Measurements from ENCODE around the gene KLF7.

KLF7 gene

GRCh38 chr2:207142461-207142860 is 23.3 kb downstream of the KLF7 start:
- DNase-seq (ENCODE audit: extremely low read depth, low read depth), result no peak
- H3K4me3 ChIP-seq (replicated peaks; ENCODE audit: low read depth, low read length), result no peak overlapping the region
- no peak for TF ChIP-seq CTCF (IDR thresholded peaks at IDR 0.05; ENCODE audit: low read depth, low read length, missing control alignments)

GRCh38 chr2:207141386-207141785 is 24.4 kb downstream of the KLF7 start:
- no peak for TF ChIP-seq CTCF (IDR thresholded peaks at IDR 0.05; ENCODE audit: low read depth, low read length, missing control alignments)
- DNase-seq (ENCODE audit: extremely low read depth, low read depth), result no peak
- no peak overlapping the region for H3K4me3 ChIP-seq (replicated peaks; ENCODE audit: low read depth, low read length)

GRCh38 chr2:207140265-207140664 is 25.5 kb downstream of the KLF7 start:
- no peak for TF ChIP-seq CTCF (IDR thresholded peaks at IDR 0.05; ENCODE audit: low read depth, low read length, missing control alignments)
- DNase-seq (ENCODE audit: extremely low read depth, low read depth), result no peak
- no peak overlapping the region for H3K4me3 ChIP-seq (replicated peaks; ENCODE audit: low read depth, low read length)

GRCh38 chr2:207139552-207139951 is 26.2 kb downstream of the KLF7 start:
- no peak for TF ChIP-seq CTCF (IDR thresholded peaks at IDR 0.05; ENCODE audit: low read depth, low read length, missing control alignments)
- no peak overlapping the region for H3K4me3 ChIP-seq (replicated peaks; ENCODE audit: low read depth, low read length)
- DNase-seq (ENCODE audit: extremely low read depth, low read depth), result no peak

- no peak for DNase-seq (ENCODE audit: extremely low read depth, low read depth)
- no peak for TF ChIP-seq CTCF (IDR thresholded peaks at IDR 0.05; ENCODE audit: low read depth, low read length, missing control alignments)
- H3K4me3 ChIP-seq (replicated peaks; ENCODE audit: low read depth, low read length), result no peak overlapping the region
Measured at GRCh38 chr2:207138627-207139297, 27.0 kb downstream of the KLF7 start.

GRCh38 chr2:207137596-207138337 is 28.0 kb downstream of the KLF7 start:
- no peak overlapping the region for H3K4me3 ChIP-seq (replicated peaks; ENCODE audit: low read depth, low read length)
- TF ChIP-seq CTCF (IDR thresholded peaks at IDR 0.05; ENCODE audit: low read depth, low read length, missing control alignments), result no peak
- no peak for DNase-seq (ENCODE audit: extremely low read depth, low read depth)
